ENCODE results near the gene PDLIM5. TPM values are rescaled to one million over a fixed set of nuclear protein-coding genes. Genes with fewer than 3 reads are reported as not detected.

PDLIM5 gene
- total RNA-seq, 4 donors from 2014 or later, result 77.7 to 128 (median 109) TPM

DNA sequence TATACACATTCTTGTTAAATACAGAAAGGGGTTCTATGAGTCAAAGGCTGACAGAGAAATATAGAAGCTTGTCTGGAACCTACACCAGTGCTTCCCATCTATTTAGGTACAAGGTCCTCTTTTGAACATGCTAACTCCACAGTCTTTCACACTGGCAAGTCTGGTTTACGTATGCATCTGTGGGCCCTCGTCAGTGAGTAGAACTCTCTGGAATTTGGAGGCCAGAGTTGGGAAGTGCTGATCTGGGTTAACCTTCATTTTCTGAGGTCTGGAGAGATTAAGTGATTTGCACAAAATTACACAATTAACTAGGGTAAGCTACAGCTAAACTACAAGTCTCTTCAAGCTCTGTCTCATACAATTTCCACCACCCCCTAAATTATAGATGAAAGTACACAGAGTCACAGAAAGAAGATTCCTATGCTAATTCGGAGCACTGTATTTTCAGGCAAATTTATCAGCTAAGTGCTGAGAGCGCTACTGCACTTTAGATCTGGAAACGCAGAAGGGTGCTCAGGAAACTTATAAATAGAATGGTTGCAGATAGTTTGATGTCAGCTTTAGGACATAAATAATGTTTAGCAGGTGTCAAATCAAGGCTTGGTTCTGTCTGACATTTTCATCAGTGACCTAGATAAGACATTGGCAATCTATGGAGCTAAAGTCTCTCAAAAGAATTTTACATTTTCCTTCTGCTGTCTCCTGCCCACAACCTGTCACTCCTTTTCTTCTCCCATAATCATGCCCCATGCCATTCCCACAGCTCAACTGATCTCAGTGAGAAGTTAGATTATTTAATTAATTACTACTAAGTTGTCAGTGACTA lies 43.0 kb upstream of the PDLIM5 start:
- no peaks in the 10 kb centered on the region for H3K9me3 ChIP-seq
- H3K4me3 ChIP-seq (replicated peaks in 1 of 3), result no peak overlapping the region
- 91% methylated on average over 5 of the region's 5 CpGs for WGBS, 2 donors
- intact Hi-C loops (cut with DNase I), result loop anchor here (5.0 kb wide), 1 partner anchor 189 kb away; no protein-coding TSS in a partner anchor
- DNase-seq, result no peak
- H3K27me3 ChIP-seq, result no peaks in the 10 kb centered on the region
- peaks cover 0 to 11% of the 10 kb centered on the region in 2 donors for H3K4me1 ChIP-seq
- H3K36me3 ChIP-seq, result no peaks in the 10 kb centered on the region
- TF ChIP-seq, protein P1, sequence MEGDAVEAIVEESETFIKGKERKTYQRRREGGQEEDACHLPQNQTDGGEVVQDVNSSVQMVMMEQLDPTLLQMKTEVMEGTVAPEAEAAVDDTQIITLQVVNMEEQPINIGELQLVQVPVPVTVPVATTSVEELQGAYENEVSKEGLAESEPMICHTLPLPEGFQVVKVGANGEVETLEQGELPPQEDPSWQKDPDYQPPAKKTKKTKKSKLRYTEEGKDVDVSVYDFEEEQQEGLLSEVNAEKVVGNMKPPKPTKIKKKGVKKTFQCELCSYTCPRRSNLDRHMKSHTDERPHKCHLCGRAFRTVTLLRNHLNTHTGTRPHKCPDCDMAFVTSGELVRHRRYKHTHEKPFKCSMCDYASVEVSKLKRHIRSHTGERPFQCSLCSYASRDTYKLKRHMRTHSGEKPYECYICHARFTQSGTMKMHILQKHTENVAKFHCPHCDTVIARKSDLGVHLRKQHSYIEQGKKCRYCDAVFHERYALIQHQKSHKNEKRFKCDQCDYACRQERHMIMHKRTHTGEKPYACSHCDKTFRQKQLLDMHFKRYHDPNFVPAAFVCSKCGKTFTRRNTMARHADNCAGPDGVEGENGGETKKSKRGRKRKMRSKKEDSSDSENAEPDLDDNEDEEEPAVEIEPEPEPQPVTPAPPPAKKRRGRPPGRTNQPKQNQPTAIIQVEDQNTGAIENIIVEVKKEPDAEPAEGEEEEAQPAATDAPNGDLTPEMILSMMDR (IDR thresholded peaks at IDR 0.05), result no peak
- no peak for TF ChIP-seq POLR2A (IDR thresholded peaks at IDR 0.05)
- H3K27ac ChIP-seq, result no peak overlapping the region

DNA sequence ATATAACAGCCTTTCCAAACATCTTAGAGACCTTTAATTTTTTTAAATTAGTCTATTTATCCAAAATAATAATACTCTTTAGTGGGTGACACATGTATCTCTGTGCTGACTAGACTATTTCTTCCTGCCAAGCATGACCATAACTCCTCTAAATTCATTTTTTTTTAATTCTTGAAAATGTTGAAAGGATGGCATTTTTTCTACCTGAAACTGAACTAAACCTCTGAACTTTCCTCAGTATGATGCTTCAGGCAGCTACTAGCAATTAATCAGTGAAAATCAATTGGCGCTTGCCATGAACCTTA lies 42.4 kb upstream of the PDLIM5 start:
- H3K27ac ChIP-seq, result no peak overlapping the region
- TF ChIP-seq, protein P1 (IDR thresholded peaks at IDR 0.05), result no peak
- TF ChIP-seq POLR2A (IDR thresholded peaks at IDR 0.05), result no peak
- H3K4me3 ChIP-seq (replicated peaks in 1 of 3), result no peak overlapping the region
- DNase-seq, result no peak
- peaks cover 0 to 11% of the 10 kb centered on the region in 2 donors for H3K4me1 ChIP-seq
- intact Hi-C loops (cut with DNase I), result loop anchor here (5.0 kb wide), 1 partner anchor 188 kb away; no protein-coding TSS in a partner anchor
- 98 to 100% methylated on average over 1 of the region's 1 CpG for WGBS, 2 donors
- no peaks in the 10 kb centered on the region for H3K27me3 ChIP-seq
- no peaks in the 10 kb centered on the region for H3K36me3 ChIP-seq
- no peaks in the 10 kb centered on the region for H3K9me3 ChIP-seq

DNA sequence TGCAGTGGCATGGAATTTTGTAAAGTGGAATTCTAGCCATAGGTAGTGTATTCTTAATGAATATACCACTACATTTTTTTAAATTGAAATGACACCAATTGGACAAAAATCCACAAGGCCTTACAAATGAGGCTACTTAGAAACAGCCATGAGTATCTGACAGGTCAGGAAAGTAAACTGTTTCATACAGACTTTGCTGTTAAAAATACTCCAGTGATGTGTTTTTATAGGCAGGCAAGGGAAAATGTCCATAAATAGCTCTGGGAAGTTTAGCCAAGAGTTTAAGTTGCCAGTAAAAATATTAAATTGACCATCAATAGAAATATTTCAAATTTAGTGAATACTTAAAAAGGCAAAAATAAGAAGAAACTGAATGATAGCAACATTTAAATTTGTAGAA lies 41.8 kb upstream of the PDLIM5 start:
- Histone ChIP-seq H3K36me3 (no peaks in the 10 kb centered on the region), H3K4me1 (peaks cover 0 to 11% of the 10 kb centered on the region in 2 donors)
- no peak for TF ChIP-seq POLR2A (IDR thresholded peaks at IDR 0.05)
- TF ChIP-seq, protein P1 (IDR thresholded peaks at IDR 0.05), result peak in 1 of 6 experiments; percentile 5

DNA sequence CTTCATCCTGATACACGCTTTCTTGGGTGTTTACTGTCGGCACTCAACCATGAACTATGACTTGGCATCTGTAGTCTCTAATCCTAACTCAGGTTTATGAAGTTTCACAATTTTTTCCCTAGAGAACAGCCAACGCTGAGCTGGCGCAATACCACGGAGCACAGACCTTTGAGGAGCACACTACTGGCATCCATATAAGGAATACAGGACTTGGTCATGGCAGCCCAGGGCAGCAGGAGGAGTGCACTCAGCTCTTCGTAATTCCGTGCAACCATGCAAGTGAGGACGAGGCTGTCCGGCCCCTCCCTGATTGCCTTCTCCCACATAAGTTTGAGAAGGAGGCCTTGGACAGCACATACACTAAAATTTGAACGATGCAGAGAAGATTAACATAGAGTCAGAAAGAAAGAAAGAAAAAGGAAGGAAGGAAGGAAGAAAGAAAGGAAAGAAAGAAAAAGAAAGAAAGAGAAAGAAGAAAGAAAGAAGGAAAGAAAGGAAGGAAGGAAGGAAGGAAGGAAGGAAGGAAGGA lies 41.0 kb upstream of the PDLIM5 start:
- TF ChIP-seq POLR2A (IDR thresholded peaks at IDR 0.05), result peak in 1 of 2 donors; percentile 29
- TF ChIP-seq, protein P1 (IDR thresholded peaks at IDR 0.05), result no peak
- Histone ChIP-seq H3K36me3 (no peaks in the 10 kb centered on the region), H3K4me3 (replicated peaks in 1 of 3) (no peak overlapping the region), H3K4me1 (peaks cover 0 to 11% of the 10 kb centered on the region in 2 donors), H3K9me3 (no peaks in the 10 kb centered on the region), H3K27ac (peak overlapping the region; percentile 40 to 62 (median 50)), H3K27me3 (no peaks in the 10 kb centered on the region)
- WGBS, 2 donors, result 49 to 70% methylated on average over 10 of the region's 10 CpGs
- intact Hi-C loops (cut with DNase I), result no loop called here
- DNase-seq, result peak; percentile 49 to 79

More for the DNA sequence above, 41.8 kb upstream of the PDLIM5 start:
- no peak overlapping the region for H3K4me3 ChIP-seq (replicated peaks in 1 of 3)
- peak overlapping the region; percentile 40 to 62 (median 50) for H3K27ac ChIP-seq
- DNase-seq, result no peak
- no peaks in the 10 kb centered on the region for H3K27me3 ChIP-seq
- intact Hi-C loops (cut with DNase I), result loop anchor here (5.0 kb wide), 1 partner anchor 187 kb away; no protein-coding TSS in a partner anchor
- no peaks in the 10 kb centered on the region for H3K9me3 ChIP-seq

DNA sequence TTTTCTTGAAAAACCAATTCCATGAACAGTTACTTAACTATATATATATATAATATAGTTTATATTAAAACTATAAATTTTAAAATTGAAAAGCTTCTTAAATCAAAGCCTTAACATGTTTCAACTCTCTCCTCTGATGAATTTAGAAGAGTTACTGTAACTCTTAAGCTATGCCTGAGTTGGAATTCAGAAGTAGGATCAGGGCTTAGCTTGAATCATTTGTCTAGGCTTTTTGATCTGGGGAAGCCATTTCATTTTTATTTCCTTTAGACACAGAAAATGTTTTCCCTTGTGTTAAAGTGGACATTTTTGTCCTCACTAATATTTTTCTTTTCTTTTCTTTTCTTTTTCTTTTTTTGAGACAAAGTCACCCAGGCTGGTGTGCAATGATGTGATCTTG lies 40.4 kb upstream of the PDLIM5 start:
- H3K4me1 ChIP-seq, result peaks cover 0 to 11% of the 10 kb centered on the region in 2 donors
- intact Hi-C loops (cut with DNase I), result no loop called here

More for the DNA sequence above, 40.4 kb upstream of the PDLIM5 start:
- no peak for TF ChIP-seq POLR2A (IDR thresholded peaks at IDR 0.05)
- TF ChIP-seq, protein P1 (IDR thresholded peaks at IDR 0.05), result no peak
- no peak for DNase-seq
- Histone ChIP-seq H3K36me3 (no peaks in the 10 kb centered on the region), H3K27me3 (no peaks in the 10 kb centered on the region), H3K4me3 (replicated peaks in 1 of 3) (no peak overlapping the region), H3K27ac (peak overlapping the region; percentile 1 to 62 (median 40)), H3K9me3 (no peaks in the 10 kb centered on the region)

Measured in thyroid gland (tissue), 4 donors.